Stimulated activated memory B cell treated with anti-CD40 and anti-IgM and Interleukin-4, amounts not matched to agents 10 μg/mL and 1 μg/mL and 100 μg/mL, for 72 hours (primary cell): ENCODE data around the gene TNIP1.

ENCODE experiments used
- ATAC-seq: fragments of 150-1000 bp; cut with Tn5 transposase; 2 replicates; pipeline ENCODE4 v1.10.0; 2021
- H3K27ac Mint-ChIP-seq: one replicate; pipeline ENCODE4 v1.8.0; 2022; ENCODE audit warnings: mild to moderate bottlenecking, mixed read lengths
- H3K27me3 Mint-ChIP-seq: one replicate; pipeline ENCODE4 v1.8.0; 2022; ENCODE audit warnings: mixed read lengths
- H3K36me3 Mint-ChIP-seq: one replicate; pipeline ENCODE4 v1.8.0; 2022; ENCODE audit warnings: mixed read lengths
- H3K4me1 Mint-ChIP-seq: one replicate; pipeline ENCODE4 v1.8.0; 2022; ENCODE audit warnings: mixed read lengths
- H3K4me3 Mint-ChIP-seq: one replicate; pipeline ENCODE4 v1.8.0; 2022; ENCODE audit warnings: mild to moderate bottlenecking, moderate library complexity, mixed read lengths
- H3K9me3 Mint-ChIP-seq: one replicate; pipeline ENCODE4 v1.8.0; 2022; ENCODE audit warnings: mixed read lengths

The TNIP1 gene

GRCh38 chr5:151023047-151023615 lies 57.7 kb downstream of the TNIP1 start:
- Mint-ChIP-seq H3K9me3 (no peaks in the 10 kb centered on the region), H3K4me1 (peaks cover 31% of the 10 kb centered on the region), H3K4me3 (no peak overlapping the region), H3K27ac (no peak overlapping the region), H3K36me3 (peaks cover 41% of the 10 kb centered on the region), H3K27me3 (no peaks in the 10 kb centered on the region)
- ATAC-seq: no peak

DNA sequence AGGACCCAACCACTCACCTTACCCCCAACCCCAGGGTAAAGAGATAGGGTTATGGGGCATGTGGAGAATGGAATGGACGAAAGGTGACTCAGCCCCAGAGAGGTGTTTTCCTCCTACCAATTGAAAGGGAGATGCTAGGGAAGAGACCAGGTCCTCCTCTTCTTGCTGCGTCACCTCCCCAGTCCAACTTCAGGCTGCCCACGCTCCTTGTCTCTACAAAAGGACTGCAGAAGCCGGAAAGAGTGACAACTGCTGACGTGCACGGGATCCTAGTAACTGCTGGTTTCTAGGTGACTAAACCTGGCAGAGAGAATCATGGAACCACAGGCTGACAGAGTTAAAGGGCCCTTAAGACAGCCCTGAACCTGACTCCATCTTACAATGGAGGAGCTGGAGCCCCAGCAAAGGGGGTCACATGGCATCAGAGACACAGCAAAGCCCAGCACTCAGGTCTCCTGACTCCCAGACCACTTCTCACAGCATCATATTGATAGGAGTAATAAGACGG lies 58.3 kb downstream of the TNIP1 start:
- H3K4me1 Mint-ChIP-seq: peaks cover 31% of the 10 kb centered on the region
- H3K27me3 Mint-ChIP-seq: no peaks in the 10 kb centered on the region
- H3K36me3 Mint-ChIP-seq: peaks cover 36% of the 10 kb centered on the region
- H3K4me3 Mint-ChIP-seq: no peak overlapping the region
- no peak for ATAC-seq
- peak overlapping the region; percentile 16 for H3K27ac Mint-ChIP-seq
- no peaks in the 10 kb centered on the region for H3K9me3 Mint-ChIP-seq

GRCh38 chr5:151021746-151022145 lies 59.1 kb downstream of the TNIP1 start:
- Mint-ChIP-seq H3K4me3 (no peak overlapping the region), H3K27ac (peak overlapping the region; percentile 16)

DNA sequence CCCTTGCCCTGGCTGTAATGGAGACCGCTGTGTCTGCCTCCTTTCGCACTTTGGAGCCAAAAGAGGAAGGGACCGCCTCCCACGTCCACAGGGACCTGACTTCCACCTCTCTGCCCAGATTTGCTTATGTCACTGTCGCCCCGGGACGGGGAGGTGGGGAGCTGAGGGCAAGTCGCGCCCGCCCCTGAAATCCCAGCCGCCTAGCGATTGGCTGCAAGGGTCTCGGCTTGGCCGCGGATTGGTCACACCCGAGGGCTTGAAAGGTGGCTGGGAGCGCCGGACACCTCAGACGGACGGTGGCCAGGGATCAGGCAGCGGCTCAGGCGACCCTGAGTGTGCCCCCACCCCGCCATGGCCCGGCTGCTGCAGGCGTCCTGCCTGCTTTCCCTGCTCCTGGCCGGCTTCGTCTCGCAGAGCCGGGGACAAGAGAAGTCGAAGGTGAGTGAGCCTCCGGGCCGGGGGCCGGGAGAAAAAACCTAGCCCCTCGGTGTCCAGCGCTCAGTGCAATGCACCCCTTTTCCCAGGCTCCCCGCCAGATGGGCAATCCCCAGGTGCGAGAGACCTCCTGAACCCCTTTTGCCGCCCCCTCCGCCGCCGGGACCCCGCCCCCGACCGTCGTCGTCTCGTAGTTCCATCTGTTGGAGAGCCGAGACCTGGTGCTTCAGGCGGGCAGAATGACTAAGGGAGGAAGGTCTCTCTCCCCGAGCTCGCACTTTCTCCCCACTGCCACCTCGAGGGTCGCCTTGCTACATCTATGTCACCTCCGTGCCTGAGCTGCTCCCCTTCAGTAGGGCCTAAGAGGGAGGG lies 60.3 kb downstream of the TNIP1 start, which contains the start of gene GPX3:
Gene GPX3, plus strand, starts transcription at position 288 of the 807 bp plus-strand sequence. Its CDS starts 64 bp downstream, at position 352.
- peak; percentile 67 for ATAC-seq
- no peaks in the 10 kb centered on the region for H3K27me3 Mint-ChIP-seq
- H3K4me1 Mint-ChIP-seq: peaks cover 31% of the 10 kb centered on the region
- H3K36me3 Mint-ChIP-seq: peaks cover 16% of the 10 kb centered on the region
- H3K27ac Mint-ChIP-seq: peak within 1 kb of the TSS; percentile 33
- H3K9me3 Mint-ChIP-seq: no peaks in the 10 kb centered on the region
- H3K4me3 Mint-ChIP-seq: peak within 1 kb of the TSS; percentile 66

More at GRCh38 chr5:151021746-151022145, 59.1 kb downstream of the TNIP1 start:
- no peaks in the 10 kb centered on the region for H3K27me3 Mint-ChIP-seq
- peaks cover 28% of the 10 kb centered on the region for H3K36me3 Mint-ChIP-seq
- ATAC-seq: no peak
- H3K9me3 Mint-ChIP-seq: no peaks in the 10 kb centered on the region
- H3K4me1 Mint-ChIP-seq: peaks cover 31% of the 10 kb centered on the region

- Mint-ChIP-seq H3K27me3 (no peaks in the 10 kb centered on the region), H3K36me3 (peaks cover 11% of the 10 kb centered on the region), H3K27ac (no peak overlapping the region), H3K4me1 (peaks cover 31% of the 10 kb centered on the region), H3K9me3 (no peaks in the 10 kb centered on the region), H3K4me3 (no peak overlapping the region)
- no peak for ATAC-seq
Measured at GRCh38 chr5:151019331-151019730, 61.5 kb downstream of the TNIP1 start.

GRCh38 chr5:151018846-151019245 lies 62.0 kb downstream of the TNIP1 start:
- H3K4me3 Mint-ChIP-seq: no peak overlapping the region
- peaks cover 31% of the 10 kb centered on the region for H3K4me1 Mint-ChIP-seq
- no peaks in the 10 kb centered on the region for H3K9me3 Mint-ChIP-seq
- no peak for ATAC-seq
- no peaks in the 10 kb centered on the region for H3K27me3 Mint-ChIP-seq
- no peak overlapping the region for H3K27ac Mint-ChIP-seq
- peaks cover 8% of the 10 kb centered on the region for H3K36me3 Mint-ChIP-seq

- Mint-ChIP-seq H3K27me3 (no peaks in the 10 kb centered on the region), H3K4me1 (peaks cover 30% of the 10 kb centered on the region), H3K9me3 (no peaks in the 10 kb centered on the region), H3K4me3 (no peak overlapping the region), H3K27ac (no peak overlapping the region), H3K36me3 (peaks cover 4% of the 10 kb centered on the region)
- no peak for ATAC-seq
Measured at GRCh38 chr5:151017897-151018296, 62.9 kb downstream of the TNIP1 start.

- Mint-ChIP-seq H3K36me3 (no peaks in the 10 kb centered on the region), H3K9me3 (no peaks in the 10 kb centered on the region), H3K27me3 (no peaks in the 10 kb centered on the region), H3K4me3 (no peak overlapping the region), H3K27ac (no peak overlapping the region), H3K4me1 (peaks cover 18% of the 10 kb centered on the region)
- no peak for ATAC-seq
Measured at GRCh38 chr5:151016700-151017099, 64.1 kb downstream of the TNIP1 start.

DNA sequence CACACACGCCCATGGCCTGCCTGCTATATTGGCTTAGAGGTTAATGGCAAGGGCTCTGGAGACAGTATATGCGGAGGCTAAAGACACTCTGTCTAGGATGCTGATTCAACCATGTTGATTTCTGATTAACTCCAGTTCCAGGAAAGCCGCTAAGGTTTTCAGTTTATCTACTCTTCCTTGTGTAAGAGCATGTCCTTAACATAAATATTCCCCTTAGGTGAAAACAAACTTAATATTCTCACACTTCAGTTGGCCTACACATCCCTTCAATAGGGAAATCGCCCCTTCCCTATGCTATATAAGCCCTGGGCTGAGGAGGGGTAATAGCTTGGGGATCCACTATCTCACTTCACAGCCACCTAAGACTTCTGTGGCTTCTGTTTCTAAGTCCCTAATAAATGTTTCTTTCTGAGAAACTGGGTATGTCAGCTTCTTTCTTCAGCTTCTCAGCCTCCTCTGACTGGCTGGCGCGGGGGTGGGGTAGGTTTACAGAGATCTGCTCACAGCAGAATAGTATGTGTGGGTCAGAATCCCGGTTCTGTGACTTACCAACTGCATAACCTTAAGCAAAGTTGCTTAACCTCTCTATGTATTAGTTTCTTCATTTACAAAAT lies 64.8 kb downstream of the TNIP1 start:
- Mint-ChIP-seq H3K27me3 (no peaks in the 10 kb centered on the region), H3K27ac (no peak overlapping the region), H3K4me3 (no peak overlapping the region), H3K9me3 (no peaks in the 10 kb centered on the region), H3K4me1 (peaks cover 12% of the 10 kb centered on the region), H3K36me3 (no peaks in the 10 kb centered on the region)
- no peak for ATAC-seq

- H3K4me1 Mint-ChIP-seq: no peaks in the 10 kb centered on the region
- no peaks in the 10 kb centered on the region for H3K9me3 Mint-ChIP-seq
- no peak overlapping the region for H3K4me3 Mint-ChIP-seq
Measured at GRCh38 chr5:151014680-151015343, 66.0 kb downstream of the TNIP1 start.

GRCh38 chr5:151012862-151013261 lies 68.0 kb downstream of the TNIP1 start:
- ATAC-seq: no peak
- no peak overlapping the region for H3K27ac Mint-ChIP-seq

More at GRCh38 chr5:151014680-151015343, 66.0 kb downstream of the TNIP1 start:
- no peaks in the 10 kb centered on the region for H3K36me3 Mint-ChIP-seq
- ATAC-seq: no peak
- H3K27ac Mint-ChIP-seq: no peak overlapping the region
- H3K27me3 Mint-ChIP-seq: no peaks in the 10 kb centered on the region

GRCh38 chr5:151008906-151009305 lies 71.9 kb downstream of the TNIP1 start:
- Mint-ChIP-seq H3K4me1 (no peaks in the 10 kb centered on the region), H3K9me3 (no peaks in the 10 kb centered on the region), H3K27me3 (peaks cover 2% of the 10 kb centered on the region), H3K4me3 (no peak overlapping the region), H3K27ac (no peak overlapping the region), H3K36me3 (no peaks in the 10 kb centered on the region)
- ATAC-seq: no peak

More at GRCh38 chr5:151012862-151013261, 68.0 kb downstream of the TNIP1 start:
- H3K4me3 Mint-ChIP-seq: no peak overlapping the region
- no peaks in the 10 kb centered on the region for H3K27me3 Mint-ChIP-seq
- no peaks in the 10 kb centered on the region for H3K4me1 Mint-ChIP-seq
- no peaks in the 10 kb centered on the region for H3K36me3 Mint-ChIP-seq
- H3K9me3 Mint-ChIP-seq: no peaks in the 10 kb centered on the region

GRCh38 chr5:151008210-151008491 lies 72.7 kb downstream of the TNIP1 start:
- no peak overlapping the region for H3K4me3 Mint-ChIP-seq
- H3K4me1 Mint-ChIP-seq: no peaks in the 10 kb centered on the region
- peaks cover 10% of the 10 kb centered on the region for H3K27me3 Mint-ChIP-seq
- no peak overlapping the region for H3K27ac Mint-ChIP-seq
- no peaks in the 10 kb centered on the region for H3K9me3 Mint-ChIP-seq
- no peaks in the 10 kb centered on the region for H3K36me3 Mint-ChIP-seq
- no peak for ATAC-seq

DNA sequence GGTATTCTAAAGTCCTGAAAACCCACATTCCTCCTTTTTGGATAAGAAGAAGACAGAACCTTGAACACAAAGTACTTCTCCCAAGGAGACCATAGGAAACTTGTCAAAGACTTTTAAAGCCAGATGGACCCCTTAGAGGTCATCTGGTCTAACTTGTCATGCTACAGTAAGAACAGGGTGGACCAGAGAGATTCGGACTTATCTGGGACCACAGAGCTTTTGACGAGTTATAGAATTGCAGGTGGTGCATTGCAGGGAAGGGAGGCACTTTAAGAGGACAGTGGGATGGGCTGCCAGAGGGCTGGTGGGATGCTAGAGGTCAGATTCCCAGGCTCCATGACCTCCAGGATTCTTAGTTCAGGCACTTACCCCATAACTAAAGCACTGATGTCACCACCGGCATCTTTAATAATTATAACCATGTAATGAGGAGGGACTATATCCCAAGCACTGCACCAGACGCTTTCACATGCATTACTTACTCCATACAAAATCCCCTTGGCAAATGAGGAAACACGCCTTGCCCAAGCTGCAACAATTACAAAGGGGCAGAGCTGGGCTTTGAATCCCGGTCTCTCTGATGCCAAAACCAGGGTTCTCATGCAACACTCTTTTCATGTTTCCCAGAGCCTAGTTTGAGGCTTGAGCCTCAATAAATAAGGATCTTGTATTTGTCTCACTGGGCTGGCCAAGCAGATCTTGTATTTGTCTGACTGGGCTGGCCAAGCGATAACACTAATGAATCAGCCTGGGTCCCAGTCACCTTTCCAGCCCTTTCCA lies 73.2 kb downstream of the TNIP1 start:
- Mint-ChIP-seq H3K27ac (no peak overlapping the region), H3K4me1 (no peaks in the 10 kb centered on the region), H3K36me3 (no peaks in the 10 kb centered on the region), H3K4me3 (no peak overlapping the region), H3K27me3 (peaks cover 13% of the 10 kb centered on the region), H3K9me3 (no peaks in the 10 kb centered on the region)
- no peak for ATAC-seq
